GM12878 (cell line): ENCODE data around the gene CUEDC1. TPM values are rescaled to one million over a fixed set of nuclear protein-coding genes. Genes with fewer than 3 reads are reported as not detected.

Experiments
- ATAC-seq: fragments of 200-7000 bp; cut with Tn5 transposase; 3 replicates; pipeline ENCODE4 v1.9.1; 2020; ENCODE audit warnings: mild to moderate bottlenecking, moderate library complexity
- BruUV-seq: library from RNA; stranded (reverse); fragments of 400-500 nt; replicated peaks from 2 replicates; lab custom pipeline; 2021; lab: Mats Ljungman, UMichigan
- CTCF ChIA-PET: fragments of 300-600 bp; sonication (Branson Sonifier 250); formaldehyde crosslinking; extraction: SDS; loops from one replicate; lab custom pipeline; 2021; ENCODE audit warnings: inconsistent platforms; lab: Yijun Ruan, JAX
- POLR2A ChIA-PET: fragments of 350-600 bp; formaldehyde crosslinking; extraction: SDS; loops from one replicate; lab custom pipeline; 2021; ENCODE audit warnings: inconsistent platforms; lab: Charles Lee
- RAD21 ChIA-PET: fragments of 300-600 bp; sonication (Branson Sonifier 250); formaldehyde crosslinking; loops from one replicate; lab custom pipeline; 2023; ENCODE audit warnings: antibody characterized with exemption; ENCODE audit not compliant: unreplicated experiment; lab: Charles Lee
- SMC1A ChIA-PET: fragments of 300-600 bp; sonication (Branson Sonifier 250); formaldehyde crosslinking; loops from one replicate; lab custom pipeline; 2023; ENCODE audit not compliant: unreplicated experiment, uncharacterized antibody; lab: Charles Lee
- DNase-seq: peaks from one replicate; pipeline ENCODE4 v3.0.0-alpha.2; 2011; ENCODE audit warnings: low read depth, low spot score
- FAIRE-seq: peaks from 3 replicates; lab custom pipeline; 2011; peaks lifted over from hg19 to GRCh38; lab: Jason Lieb, UNC
- H2AFZ ChIP-seq: 2 replicates; pipeline ENCODE4 v1.6.0; 2011; ENCODE audit warnings: low read depth, low read length, control low read depth; ENCODE audit not compliant: control insufficient read depth
- H3K27ac ChIP-seq: 2 replicates; pipeline ENCODE4 v1.5.1; 2011; ENCODE audit warnings: control low read depth; ENCODE audit not compliant: control insufficient read depth, insufficient read depth
- H3K27me3 ChIP-seq, 2 experiments: replicated peaks in 1 of 2; 2 replicates each; pipeline versions ENCODE4 v1.6.0 to v1.6.1; 2011; ENCODE audit warnings: low read length in 1 of 2; ENCODE audit not compliant: control insufficient read depth in 2 of 2, insufficient read depth in 2 of 2
- H3K36me3 ChIP-seq, 2 experiments: 2 replicates each; pipeline ENCODE4 v1.5.1; 2011; ENCODE audit warnings: low read length in 1 of 2; ENCODE audit not compliant: control insufficient read depth in 2 of 2, insufficient read depth in 2 of 2
- H3K4me1 ChIP-seq: 2 replicates; pipeline ENCODE4 v1.6.1; 2011; ENCODE audit warnings: mild to moderate bottlenecking, low read length, moderate library complexity, mixed read lengths; ENCODE audit not compliant: control insufficient read depth, insufficient read depth
- H3K4me2 ChIP-seq: 2 replicates; pipeline ENCODE4 v1.6.0; 2011; ENCODE audit warnings: control low read depth; ENCODE audit not compliant: control insufficient read depth, insufficient read depth
- H3K4me3 ChIP-seq: fragments of 200-600 bp; sonication (generic); 2 replicates; pipeline ENCODE4 v1.5.1; 2016
- H3K79me2 ChIP-seq: 2 replicates; pipeline ENCODE4 v1.6.0; 2011; ENCODE audit warnings: low read length; ENCODE audit not compliant: control insufficient read depth, insufficient read depth
- H3K9ac ChIP-seq: 2 replicates; pipeline ENCODE4 v1.8.0; 2011; ENCODE audit warnings: low read length, control low read depth, mixed read lengths; ENCODE audit not compliant: control insufficient read depth, insufficient read depth
- H3K9me3 ChIP-seq: replicated peaks from 3 replicates; pipeline ENCODE4 v1.5.1; 2011; ENCODE audit warnings: mild to moderate bottlenecking, low read length; ENCODE audit not compliant: control insufficient read depth, insufficient read depth
- H4K20me1 ChIP-seq: 2 replicates; pipeline ENCODE4 v1.6.0; 2011; ENCODE audit not compliant: control insufficient read depth, insufficient read depth
- BHLHE40 ChIP-seq, 2 experiments: fragments of 450-650 bp in 1 of 2; IDR thresholded peaks; 2 replicates each; pipeline ENCODE4 v1.6.1; 2011 to 2017; ENCODE audit warnings: low read depth in 2 of 2, borderline replicate concordance in 1 of 2, improper control_type of control experiment in 1 of 2, low read length in 1 of 2, mild to moderate bottlenecking in 1 of 2
- BRCA1 ChIP-seq: IDR thresholded peaks from 2 replicates; pipeline ENCODE4 v1.6.1; 2011; ENCODE audit warnings: low read depth, low read length, improper control_type of control experiment
- CBX3 ChIP-seq: fragments of 200-600 bp; sonication (generic); IDR thresholded peaks from 2 replicates; pipeline ENCODE4 v1.6.1; 2016; ENCODE audit warnings: low read depth, borderline replicate concordance
- NR2F1 ChIP-seq: fragments of 450-650 bp; conservative IDR thresholded peaks from 2 replicates; pipeline ENCODE4 v1.6.1; 2017; ENCODE audit warnings: mild to moderate bottlenecking
- RCOR1 ChIP-seq: conservative IDR thresholded peaks from 2 replicates; pipeline ENCODE4 v1.6.1; 2012; ENCODE audit warnings: low read depth, low read length, improper control_type of control experiment
- ZNF24 ChIP-seq: fragments of 450-650 bp; IDR thresholded peaks from 2 replicates; pipeline ENCODE4 v1.6.1; 2017; ENCODE audit warnings: antibody characterized with exemption, mild to moderate bottlenecking
- WGBS: methylation state at CpG from one replicate; pipeline ENCODE4 v1.1.6; 2016; ENCODE audit warnings: low lambda C conversion rate; ENCODE audit not compliant: insufficient replicate concordance, insufficient coverage; ENCODE audit errors: missing lambda C conversion rate; 5-methylcytosine and 5-hydroxymethylcytosine counted together
- in situ Hi-C: fragments of 300-500 bp; cut with MboI; formaldehyde crosslinking; loops from 9 replicates; pipeline ENCODE4 v1.14.3; 2018; ENCODE audit warnings: mixed read lengths
- intact Hi-C: fragments of 100-400 bp; cut with micrococcal nuclease; formaldehyde crosslinking; loops from one replicate; pipeline ENCODE4 v1.14.2; 2022; ENCODE audit not compliant: unreplicated experiment
- polyA plus RNA-seq, 11 experiments: library from polyadenylated mRNA; depleted of rRNA in 4 of 11; unstranded in 6 of 11; stranded (reverse) in 5 of 11; fragments of >200 nt; fragmentation: Nextera tagmentation in 4 of 11; fragmentation: Illumina TruSeq in 1 of 11; extraction: Ambion mirVana in 4 of 11; extraction: Trizol in 1 of 11; gene quantifications; 1 replicate in 1 of 11; 2 replicates in 10 of 11; pipeline versions ENCODE4 v1.2.1 to v1.2.3, GENCODE V29; 2011 to 2016; ENCODE audit warnings: inconsistent platforms in 2 of 11, missing spikeins in 2 of 11, low read depth in 1 of 11
- total RNA-seq, 4 experiments: library from RNA; depleted of rRNA in 3 of 4; stranded (reverse); fragments of >200 nt in 3 of 4; fragmentation: Illumina TruSeq in 1 of 4; extraction: Trizol in 1 of 4; gene quantifications; 2 replicates each; pipeline versions ENCODE4 v1.2.1 to v1.2.3, GENCODE V29; 2013 to 2021
- TF ChIP-seq, protein P1 (sequence below): fragments of 450-650 bp; IDR thresholded peaks from 2 replicates; pipeline ENCODE4 v1.6.1; 2017; ENCODE audit warnings: antibody characterized with exemption, mild to moderate bottlenecking, moderate library complexity

CUEDC1 gene
- total and polyA plus RNA-seq, 10 of the 15 experiments (the other 5 are each of a cell fraction or from before 2014, with no cell fraction given): 0.24 to 7.4 (median 1.8) TPM

DNA sequence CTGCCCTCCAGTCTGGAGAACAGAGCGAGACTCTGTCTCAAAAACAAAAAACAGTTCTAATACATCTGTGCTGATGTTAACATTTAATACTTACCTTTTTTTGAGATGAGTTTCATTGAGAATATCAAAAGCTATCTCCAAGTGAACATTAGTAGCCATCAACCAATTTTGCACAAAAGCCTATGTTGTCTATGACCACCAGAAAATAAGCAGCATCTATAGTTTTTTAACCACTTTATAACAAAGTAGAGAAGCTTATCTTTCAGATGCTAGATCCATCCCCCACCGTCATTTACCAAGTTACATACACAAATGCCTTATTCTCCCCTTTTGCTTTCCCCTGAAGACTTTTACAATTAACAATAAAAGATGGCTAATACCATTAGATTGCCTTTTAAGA is 47.8 kb upstream of the CUEDC1 start:
- H3K27ac ChIP-seq: no peak overlapping the region
- no peak for TF ChIP-seq RCOR1
- no peak for TF ChIP-seq NR2F1
- TF ChIP-seq ZNF24: no peak
- TF ChIP-seq BRCA1: no peak
- TF ChIP-seq CBX3: no peak
- TF ChIP-seq, protein P1, sequence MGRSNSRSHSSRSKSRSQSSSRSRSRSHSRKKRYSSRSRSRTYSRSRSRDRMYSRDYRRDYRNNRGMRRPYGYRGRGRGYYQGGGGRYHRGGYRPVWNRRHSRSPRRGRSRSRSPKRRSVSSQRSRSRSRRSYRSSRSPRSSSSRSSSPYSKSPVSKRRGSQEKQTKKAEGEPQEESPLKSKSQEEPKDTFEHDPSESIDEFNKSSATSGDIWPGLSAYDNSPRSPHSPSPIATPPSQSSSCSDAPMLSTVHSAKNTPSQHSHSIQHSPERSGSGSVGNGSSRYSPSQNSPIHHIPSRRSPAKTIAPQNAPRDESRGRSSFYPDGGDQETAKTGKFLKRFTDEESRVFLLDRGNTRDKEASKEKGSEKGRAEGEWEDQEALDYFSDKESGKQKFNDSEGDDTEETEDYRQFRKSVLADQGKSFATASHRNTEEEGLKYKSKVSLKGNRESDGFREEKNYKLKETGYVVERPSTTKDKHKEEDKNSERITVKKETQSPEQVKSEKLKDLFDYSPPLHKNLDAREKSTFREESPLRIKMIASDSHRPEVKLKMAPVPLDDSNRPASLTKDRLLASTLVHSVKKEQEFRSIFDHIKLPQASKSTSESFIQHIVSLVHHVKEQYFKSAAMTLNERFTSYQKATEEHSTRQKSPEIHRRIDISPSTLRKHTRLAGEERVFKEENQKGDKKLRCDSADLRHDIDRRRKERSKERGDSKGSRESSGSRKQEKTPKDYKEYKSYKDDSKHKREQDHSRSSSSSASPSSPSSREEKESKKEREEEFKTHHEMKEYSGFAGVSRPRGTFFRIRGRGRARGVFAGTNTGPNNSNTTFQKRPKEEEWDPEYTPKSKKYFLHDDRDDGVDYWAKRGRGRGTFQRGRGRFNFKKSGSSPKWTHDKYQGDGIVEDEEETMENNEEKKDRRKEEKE: no peak
- no peak for TF ChIP-seq BHLHE40 (IDR thresholded peaks at IDR 0.05; ENCODE audit: borderline replicate concordance in 1 of 2, low read depth in 2 of 2, low read length in 1 of 2)
- no peak overlapping the region for H2AFZ ChIP-seq
- 74% methylated on average over 2 of the region's 2 CpGs for WGBS
- no TSS peak for BruUV-seq
- H3K4me2 ChIP-seq: peak overlapping the region; percentile 53
- no peak overlapping the region for H3K9ac ChIP-seq
- H3K9me3 ChIP-seq: no peaks in the 10 kb centered on the region
- H3K4me3 ChIP-seq: peak overlapping the region; percentile 98
- RAD21 ChIA-PET: interaction anchor here (1.3 to 12.2 kb wide), 2 partner anchors 145 to 170 kb away, joined by 4 to 239 read pairs; no protein-coding TSS in a partner anchor
- no peaks in the 10 kb centered on the region for H3K27me3 ChIP-seq
- no peak for ATAC-seq
- in situ Hi-C loops: no loop called here
- intact Hi-C loops: no loop called here
- no peak for FAIRE-seq
- SMC1A ChIA-PET: interaction anchor here (0.6 to 12.0 kb wide), 7 partner anchors 12 to 144 kb away, joined by 3 to 341 read pairs (median 4); no protein-coding TSS in a partner anchor
- CTCF ChIA-PET: interaction anchor here (1.3 to 19.6 kb wide), 9 partner anchors 9 to 170 kb away, joined by 3 to 708 read pairs (median 50); partner anchors contain the start of gene MRPS23
- peaks cover 13% of the 10 kb centered on the region; the same call in 1 of the 2 replicates for H3K4me1 ChIP-seq
- H4K20me1 ChIP-seq: peaks cover 2% of the 10 kb centered on the region; the same call in 1 of the 2 replicates
- peaks cover 1 to 41% of the 10 kb centered on the region in 2 experiments; a peak in 3 of 4 replicates for H3K36me3 ChIP-seq
- POLR2A ChIA-PET: interaction anchor here (1.5 kb wide), 1 partner anchor 9 kb away, joined by 5 read pairs; no protein-coding TSS in a partner anchor
- peaks cover 65% of the 10 kb centered on the region for H3K79me2 ChIP-seq
- DNase-seq: no peak
